SIG-M5 treated with dmso at 0.1 percent for 504 hours (cell line): ENCODE results near the gene GLRX2.
"Not testable (repeated sequence)": the region's sequence is repeated elsewhere in the genome, so short reads cannot be mapped to it uniquely, and the experiment has no call there.

Source experiments
- DNase-seq: peaks from one replicate; lab custom pipeline; 2025; ENCODE audit not compliant: unreplicated experiment; lab: John Stamatoyannopoulos, UW

GLRX2 gene

GRCh38 chr1:193066606-193067005, 38.6 kb downstream of the GLRX2 start:
- no peak for DNase-seq

- DNase-seq, result no peak
Observed at GRCh38 chr1:193065954-193066353, 39.3 kb downstream of the GLRX2 start.

- no peak for DNase-seq
Observed at GRCh38 chr1:193062698-193063463, 42.3 kb downstream of the GLRX2 start.

DNA sequence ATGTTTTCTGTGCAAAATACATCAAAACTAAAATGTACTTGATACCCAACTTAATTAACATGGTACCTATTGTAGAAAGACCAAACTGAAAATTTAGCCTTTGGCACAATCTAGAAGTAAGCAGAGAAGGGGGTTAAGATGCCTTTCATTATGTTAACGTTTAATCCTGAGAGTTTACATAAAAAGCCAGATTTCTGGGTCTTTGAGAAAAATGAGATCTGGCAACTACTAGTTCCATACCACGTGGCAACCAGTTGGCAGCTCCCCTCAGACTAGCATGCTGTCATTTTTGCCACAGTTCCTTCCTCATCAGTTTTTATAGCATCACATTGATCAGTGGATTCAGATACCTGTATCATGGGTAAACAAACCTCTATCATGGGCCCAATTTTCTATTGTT, 44.3 kb downstream of the GLRX2 start:
- peak; percentile 79 for DNase-seq

DNA sequence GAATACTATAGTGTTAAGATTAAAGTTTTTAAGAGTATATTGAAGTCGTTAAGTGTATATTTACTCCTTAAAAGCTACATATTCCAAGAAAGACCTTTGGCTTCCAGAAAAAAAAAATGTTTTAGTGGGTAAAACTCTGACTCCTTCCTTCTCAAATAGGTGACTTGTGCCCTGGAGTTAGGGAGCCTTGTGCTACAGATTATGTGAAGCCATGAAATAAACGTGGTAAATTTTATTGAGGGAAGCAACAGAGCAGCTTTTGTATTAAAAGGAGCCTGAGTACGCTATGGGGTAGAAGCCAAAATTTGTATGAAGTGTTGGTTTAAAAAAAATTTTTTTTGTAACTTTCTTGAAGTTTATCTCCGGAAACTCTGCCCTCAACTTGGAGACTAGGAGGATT, 44.8 kb downstream of the GLRX2 start:
- DNase-seq, result no peak

GRCh38 chr1:193060115-193060403, 45.2 kb downstream of the GLRX2 start:
- DNase-seq, result peak; percentile 70

GRCh38 chr1:193059282-193060114, 45.7 kb downstream of the GLRX2 start, which contains the start of the genes RO60 and UCHL5:
Gene RO60 (plus strand): TSS chr1:193059612. CDS start chr1:193069055, 9,443 bp downstream.
Gene UCHL5 (minus strand): TSS chr1:193059360. CDS start chr1:193059260, 100 bp downstream.
- peak; percentile 100 for DNase-seq

DNA sequence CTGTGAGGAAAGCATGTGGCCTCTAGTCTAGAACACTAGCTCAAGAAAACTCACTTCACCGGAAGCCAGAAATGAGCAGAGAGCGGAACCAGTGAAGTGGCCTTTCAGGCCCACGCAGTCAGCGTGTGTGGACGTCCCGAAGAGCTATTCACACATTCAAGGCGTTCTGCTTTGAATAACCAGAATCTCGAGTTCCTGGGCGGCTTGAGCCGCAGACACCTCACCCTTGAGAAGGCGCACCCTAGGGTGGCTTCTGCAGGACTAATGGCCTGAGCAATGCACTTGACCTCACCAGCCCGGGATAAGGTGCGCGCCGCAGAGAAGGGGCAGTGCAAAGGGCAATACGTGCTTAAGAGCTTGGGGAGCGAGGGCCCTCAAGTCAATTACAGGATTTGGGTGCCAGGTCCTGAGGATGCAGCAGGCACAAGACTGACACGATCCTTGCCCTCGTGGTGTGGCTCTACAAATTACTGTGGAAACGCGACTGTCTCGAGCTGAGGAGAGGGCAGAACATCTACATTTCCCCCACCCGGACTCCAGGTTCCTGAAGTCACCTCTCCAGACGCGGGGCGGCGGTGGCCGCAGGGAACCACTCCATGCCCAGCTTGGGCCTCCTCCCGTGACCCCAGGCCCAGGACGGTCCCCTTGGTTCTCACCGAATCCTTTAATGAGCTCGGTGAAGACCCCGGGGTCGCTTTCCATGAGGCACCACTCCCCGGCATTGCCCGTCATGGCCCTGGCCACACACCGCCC, 46.5 kb downstream of the GLRX2 start:
- DNase-seq, result peak; percentile 84

- DNase-seq, result no peak
Observed at GRCh38 chr1:193054169-193054675, 51.0 kb downstream of the GLRX2 start.

DNA sequence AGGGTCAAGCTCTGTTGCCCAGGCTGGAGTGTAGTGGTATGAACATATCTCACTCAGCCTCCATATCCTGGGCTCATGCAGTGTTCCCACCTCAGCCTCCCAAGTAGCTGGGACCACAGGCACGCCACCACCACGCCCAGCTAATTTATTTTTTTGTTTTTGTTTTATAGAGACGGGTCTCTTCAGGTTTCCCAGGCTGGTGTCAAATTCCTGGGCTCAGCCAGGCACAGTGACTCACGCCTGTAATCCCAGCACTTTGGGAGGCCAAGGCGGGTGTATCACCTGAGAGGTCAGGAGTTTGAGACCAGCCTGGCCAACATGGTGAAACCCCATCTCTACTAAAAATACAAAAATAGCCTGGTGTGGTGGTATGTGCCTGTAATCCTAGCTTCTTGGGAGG, 56.3 kb downstream of the GLRX2 start:
- DNase-seq, result not testable (repeated sequence)
